Prostate gland (tissue), 2 donors: ENCODE data around the gene TPRG1L.

Experiments
- POLR2A ChIP-seq: fragments of 450-650 bp; IDR thresholded peaks from one replicate; pipeline ENCODE4 v1.6.1; 2016; ENCODE audit warnings: antibody characterized with exemption, mild to moderate bottlenecking
- TF ChIP-seq, protein P1 (sequence below), 4 experiments: fragments of 200-600 bp in 2 of 4; fragments of 450-650 bp in 2 of 4; sonication (generic) in 2 of 4; IDR thresholded peaks; 1 replicate in 3 of 4; 2 replicates in 1 of 4; pipeline ENCODE4 v1.5.1; 2016 to 2019; ENCODE audit warnings: antibody characterized with exemption in 4 of 4, mild to moderate bottlenecking in 2 of 4, moderate library complexity in 2 of 4

DNA sequence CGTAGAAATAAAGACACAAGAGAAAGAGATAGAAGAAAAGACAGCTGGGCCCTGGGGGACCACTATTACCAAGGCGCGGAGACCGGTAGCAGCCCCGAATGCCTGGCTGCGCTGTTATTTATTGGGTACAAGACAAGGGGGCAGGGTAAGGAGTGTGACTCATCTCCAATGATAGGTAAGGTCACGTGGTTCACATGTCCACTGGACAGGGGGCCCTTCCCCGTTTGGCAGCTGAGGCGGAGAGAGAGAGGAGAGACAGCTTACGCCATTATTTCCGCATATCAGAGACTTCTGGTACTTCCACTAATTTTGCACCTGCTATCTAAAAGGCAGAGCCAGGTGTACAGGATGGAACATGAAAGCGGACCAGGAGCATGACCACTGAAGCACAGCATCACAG is 4.1 kb upstream of the TPRG1L start:
- TF ChIP-seq POLR2A = no peak
- TF ChIP-seq, protein P1, sequence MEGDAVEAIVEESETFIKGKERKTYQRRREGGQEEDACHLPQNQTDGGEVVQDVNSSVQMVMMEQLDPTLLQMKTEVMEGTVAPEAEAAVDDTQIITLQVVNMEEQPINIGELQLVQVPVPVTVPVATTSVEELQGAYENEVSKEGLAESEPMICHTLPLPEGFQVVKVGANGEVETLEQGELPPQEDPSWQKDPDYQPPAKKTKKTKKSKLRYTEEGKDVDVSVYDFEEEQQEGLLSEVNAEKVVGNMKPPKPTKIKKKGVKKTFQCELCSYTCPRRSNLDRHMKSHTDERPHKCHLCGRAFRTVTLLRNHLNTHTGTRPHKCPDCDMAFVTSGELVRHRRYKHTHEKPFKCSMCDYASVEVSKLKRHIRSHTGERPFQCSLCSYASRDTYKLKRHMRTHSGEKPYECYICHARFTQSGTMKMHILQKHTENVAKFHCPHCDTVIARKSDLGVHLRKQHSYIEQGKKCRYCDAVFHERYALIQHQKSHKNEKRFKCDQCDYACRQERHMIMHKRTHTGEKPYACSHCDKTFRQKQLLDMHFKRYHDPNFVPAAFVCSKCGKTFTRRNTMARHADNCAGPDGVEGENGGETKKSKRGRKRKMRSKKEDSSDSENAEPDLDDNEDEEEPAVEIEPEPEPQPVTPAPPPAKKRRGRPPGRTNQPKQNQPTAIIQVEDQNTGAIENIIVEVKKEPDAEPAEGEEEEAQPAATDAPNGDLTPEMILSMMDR (IDR thresholded peaks at IDR 0.05) = no peak
